ENCODE results near the gene PRPSAP1.

PRPSAP1 gene

GRCh38 chr17:76279742-76280287 lies 73.9 kb downstream of the PRPSAP1 start:
- H3K4me3 ChIP-seq (ENCODE audit: low read length): no peak overlapping the region
- DNase-seq (ENCODE audit: low read depth): no peak
- TF ChIP-seq CTCF (conservative IDR thresholded peaks at IDR 0.05; ENCODE audit: low read length): no peak

DNA sequence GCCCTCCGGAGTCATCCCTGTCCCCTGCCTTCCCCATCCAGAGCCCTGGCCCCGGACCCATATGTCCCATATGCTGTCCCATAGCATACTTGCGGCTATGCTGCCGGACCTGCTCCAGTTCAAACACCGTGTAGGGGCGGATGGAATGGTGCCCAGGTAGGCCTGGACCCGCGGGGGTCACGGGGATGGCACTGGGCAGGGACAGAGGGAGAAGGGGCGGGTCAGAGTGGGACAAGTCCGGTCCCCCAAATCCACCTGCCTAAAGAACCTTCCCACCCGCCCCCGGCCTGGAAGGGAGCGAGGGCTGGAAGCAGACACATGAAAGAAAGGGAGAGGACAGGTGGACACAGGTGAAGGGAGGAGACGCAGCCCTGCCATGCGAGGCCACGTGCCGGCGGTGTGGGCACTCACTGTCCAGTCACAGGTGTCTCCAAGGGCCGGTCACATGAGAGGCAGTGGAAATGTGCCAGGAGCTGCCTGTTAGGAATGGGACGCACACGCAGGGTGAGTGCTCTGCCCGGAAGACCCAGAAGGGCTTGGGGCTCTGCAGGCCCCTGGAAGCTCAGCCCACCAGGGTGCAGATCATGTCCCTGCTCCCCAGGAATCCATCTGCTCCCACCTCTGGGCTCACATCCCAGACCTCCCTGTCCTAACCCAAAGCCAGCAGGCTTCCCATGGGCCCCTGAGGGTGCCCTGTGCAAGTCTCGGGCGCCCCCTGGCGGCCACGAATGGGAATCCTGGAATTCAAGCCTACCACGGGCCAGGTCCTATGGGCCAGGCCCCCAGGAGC lies 74.6 kb downstream of the PRPSAP1 start:
- peak; percentile 72 for DNase-seq (ENCODE audit: low read depth)
- no peak overlapping the region for H3K4me3 ChIP-seq (ENCODE audit: low read length)

GRCh38 chr17:76278268-76278908 lies 75.3 kb downstream of the PRPSAP1 start:
- no peak overlapping the region for H3K4me3 ChIP-seq (ENCODE audit: low read length)
- no peak for TF ChIP-seq CTCF (conservative IDR thresholded peaks at IDR 0.05; ENCODE audit: low read length)
- no peak for DNase-seq (ENCODE audit: low read depth)

More for the DNA sequence above, 74.6 kb downstream of the PRPSAP1 start:
- peak; percentile 90 for TF ChIP-seq CTCF (conservative IDR thresholded peaks at IDR 0.05; ENCODE audit: low read length)

- no peak overlapping the region for H3K4me3 ChIP-seq (ENCODE audit: low read length)
- no peak for DNase-seq (ENCODE audit: low read depth)
- TF ChIP-seq CTCF (conservative IDR thresholded peaks at IDR 0.05; ENCODE audit: low read length): no peak
These were observed 76.1 kb downstream of the PRPSAP1 start for GRCh38 chr17:76277300-76278267.

- peak; percentile 66 for DNase-seq (ENCODE audit: low read depth)
- H3K4me3 ChIP-seq (ENCODE audit: low read length): no peak overlapping the region
- no peak for TF ChIP-seq CTCF (conservative IDR thresholded peaks at IDR 0.05; ENCODE audit: low read length)
These were observed 77.0 kb downstream of the PRPSAP1 start for GRCh38 chr17:76276461-76277299.

- no peak overlapping the region for H3K4me3 ChIP-seq (ENCODE audit: low read length)
- no peak for TF ChIP-seq CTCF (conservative IDR thresholded peaks at IDR 0.05; ENCODE audit: low read length)
- no peak for DNase-seq (ENCODE audit: low read depth)
These were observed 77.7 kb downstream of the PRPSAP1 start for GRCh38 chr17:76276069-76276431.
